Stimulated activated CD4-positive, alpha-beta T cell treated with anti-CD3 and anti-CD28 coated beads, Interleukin-4, amount 100 ng/mL, for 24 hours (primary cell): ENCODE measurements around the gene LTB4R.
A peak's percentile ranks its signal among the peaks of the same experiment; 100 is the strongest.
"Not testable (repeated sequence)": the region's sequence is repeated elsewhere in the genome, so short reads cannot be mapped to it uniquely, and the experiment has no call there.

Source experiments
- DNase-seq: peaks from one replicate; pipeline ENCODE4 v3.0.0-alpha.2; 2020

LTB4R gene

DNA sequence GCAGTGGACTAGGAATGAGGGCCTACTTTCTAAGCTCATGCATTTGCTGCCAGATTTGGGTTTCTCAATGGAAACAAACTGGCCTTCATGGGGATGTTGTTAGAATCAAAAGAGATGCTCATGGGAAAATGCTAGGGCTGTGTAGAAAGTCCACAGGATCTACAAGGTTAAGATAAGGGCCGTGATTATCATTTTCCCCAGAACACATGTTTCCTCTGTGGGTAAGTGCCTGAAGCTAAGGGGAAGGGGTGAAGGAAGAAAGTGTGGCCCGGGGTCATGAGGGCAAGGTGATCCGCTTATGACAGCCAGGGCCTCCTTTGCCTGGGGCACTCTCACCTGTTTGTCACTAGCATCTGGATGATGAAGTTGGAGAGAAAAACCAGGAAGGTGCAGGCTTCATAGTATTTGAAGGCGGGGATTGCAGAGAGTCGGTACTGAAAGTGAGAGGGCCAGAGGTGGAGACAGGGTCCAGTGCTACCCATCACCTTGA, 13.8 kb downstream of the LTB4R start:
- DNase-seq: no peak

DNA sequence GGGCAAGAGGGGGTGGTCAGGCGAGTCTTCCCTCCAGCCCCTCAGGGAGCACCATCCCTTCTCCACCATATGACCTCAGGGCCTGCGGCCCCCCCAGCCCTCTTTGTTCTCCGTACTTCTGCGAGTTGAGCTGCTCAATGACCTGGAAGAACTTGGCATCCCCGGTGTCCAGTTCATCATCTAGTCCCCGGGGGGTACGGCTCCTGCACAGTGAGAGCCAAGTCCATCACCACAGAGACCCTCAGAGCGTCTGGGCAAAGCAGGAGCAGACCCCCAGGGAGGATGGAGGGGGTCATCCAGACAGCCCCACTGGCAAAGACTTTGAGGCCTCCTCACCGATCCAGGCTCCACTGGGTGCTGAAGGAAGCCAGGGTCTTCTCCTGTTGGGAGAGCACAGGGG, 14.7 kb downstream of the LTB4R start:
- DNase-seq: no peak

DNA sequence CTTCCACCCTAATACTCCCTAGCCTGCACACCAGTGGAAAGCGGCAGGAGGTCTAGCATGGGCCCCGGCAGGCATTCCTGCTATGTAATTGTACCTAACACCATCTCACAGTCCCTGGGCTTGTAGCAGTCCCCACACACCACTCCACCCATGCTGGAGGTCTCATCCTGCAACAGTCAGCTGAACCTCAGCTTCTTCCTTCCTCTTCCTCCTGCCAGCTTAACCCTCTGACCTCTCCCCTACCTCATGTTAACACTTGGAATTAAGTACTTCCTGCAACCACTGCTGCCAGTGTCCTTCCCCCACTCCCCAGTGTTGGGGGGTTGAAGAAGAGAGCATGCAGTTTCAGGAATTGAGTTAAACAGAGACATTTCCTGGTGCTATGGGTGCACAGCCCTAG, 16.0 kb downstream of the LTB4R start:
- DNase-seq: no peak

GRCh38 chr14:24327914-24328313, 16.6 kb downstream of the LTB4R start:
- not testable (repeated sequence) for DNase-seq

- DNase-seq: no peak
Observed at GRCh38 chr14:24329073-24329663, 17.9 kb downstream of the LTB4R start.

GRCh38 chr14:24329736-24330135, 18.4 kb downstream of the LTB4R start:
- peak; percentile 63 for DNase-seq

- DNase-seq: no peak
Observed at GRCh38 chr14:24330973-24331674, 19.8 kb downstream of the LTB4R start.

DNA sequence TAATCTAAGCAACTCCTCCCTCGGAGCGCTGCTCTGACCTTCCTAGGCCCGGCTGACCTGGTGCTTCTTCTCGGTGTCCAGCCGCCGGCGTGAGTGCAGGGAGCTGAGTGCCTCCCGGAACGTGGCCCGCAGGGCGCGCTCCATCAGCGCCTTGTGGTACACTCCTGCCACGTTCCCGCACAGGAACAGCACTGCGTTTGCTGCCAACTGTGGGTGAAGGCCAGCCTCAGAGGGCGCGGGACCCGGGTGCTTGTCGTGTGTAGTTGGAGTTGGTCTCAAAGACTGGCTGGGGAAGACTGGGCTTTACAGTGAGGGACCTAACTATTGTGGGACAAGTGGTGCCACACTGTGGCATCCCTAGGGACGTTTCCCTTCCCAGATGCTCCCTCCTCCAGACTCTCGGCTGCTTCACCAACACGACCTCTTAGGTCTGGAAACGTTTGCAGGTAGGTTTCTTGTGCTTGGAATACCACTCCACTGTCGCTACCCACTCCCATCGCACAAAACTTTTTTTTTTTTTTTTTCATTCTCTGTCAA, 20.5 kb downstream of the LTB4R start:
- no peak for DNase-seq

DNA sequence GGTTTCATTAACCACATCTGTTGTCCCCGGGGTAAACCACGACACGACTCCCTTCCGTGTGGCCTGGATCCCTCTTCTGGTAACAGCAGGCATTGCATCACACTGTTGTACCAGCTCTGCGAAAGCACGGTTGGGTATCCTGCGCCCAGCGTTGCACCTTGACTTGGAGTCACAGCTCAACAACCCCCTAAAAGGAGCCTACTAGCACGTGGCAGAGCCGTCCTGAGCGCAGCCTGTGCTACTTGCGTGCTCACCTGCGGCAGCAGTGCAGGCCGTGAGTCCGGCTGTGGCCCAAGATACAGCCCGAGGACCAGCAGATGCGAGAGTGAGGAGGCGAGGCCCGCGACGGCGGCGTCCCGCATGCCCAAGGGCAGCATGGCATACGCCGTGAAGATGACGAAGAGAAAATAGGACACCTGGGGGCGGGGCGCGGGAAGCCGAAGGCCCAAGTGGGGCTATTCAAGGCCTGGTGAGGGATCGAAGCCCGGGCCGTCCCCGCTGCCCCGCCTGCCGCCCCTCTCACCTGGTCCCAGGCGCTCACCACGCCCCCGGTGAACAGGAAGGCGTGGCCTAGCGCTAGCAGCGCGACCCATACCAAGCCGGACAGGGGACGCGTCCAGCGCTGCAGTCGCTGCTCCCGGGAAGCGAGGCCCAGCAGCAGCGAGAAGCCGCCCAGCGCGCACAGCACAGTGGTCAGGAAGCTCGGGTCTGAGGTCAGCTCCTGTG, 21.1 kb downstream of the LTB4R start:
- peak; percentile 89 for DNase-seq

DNA sequence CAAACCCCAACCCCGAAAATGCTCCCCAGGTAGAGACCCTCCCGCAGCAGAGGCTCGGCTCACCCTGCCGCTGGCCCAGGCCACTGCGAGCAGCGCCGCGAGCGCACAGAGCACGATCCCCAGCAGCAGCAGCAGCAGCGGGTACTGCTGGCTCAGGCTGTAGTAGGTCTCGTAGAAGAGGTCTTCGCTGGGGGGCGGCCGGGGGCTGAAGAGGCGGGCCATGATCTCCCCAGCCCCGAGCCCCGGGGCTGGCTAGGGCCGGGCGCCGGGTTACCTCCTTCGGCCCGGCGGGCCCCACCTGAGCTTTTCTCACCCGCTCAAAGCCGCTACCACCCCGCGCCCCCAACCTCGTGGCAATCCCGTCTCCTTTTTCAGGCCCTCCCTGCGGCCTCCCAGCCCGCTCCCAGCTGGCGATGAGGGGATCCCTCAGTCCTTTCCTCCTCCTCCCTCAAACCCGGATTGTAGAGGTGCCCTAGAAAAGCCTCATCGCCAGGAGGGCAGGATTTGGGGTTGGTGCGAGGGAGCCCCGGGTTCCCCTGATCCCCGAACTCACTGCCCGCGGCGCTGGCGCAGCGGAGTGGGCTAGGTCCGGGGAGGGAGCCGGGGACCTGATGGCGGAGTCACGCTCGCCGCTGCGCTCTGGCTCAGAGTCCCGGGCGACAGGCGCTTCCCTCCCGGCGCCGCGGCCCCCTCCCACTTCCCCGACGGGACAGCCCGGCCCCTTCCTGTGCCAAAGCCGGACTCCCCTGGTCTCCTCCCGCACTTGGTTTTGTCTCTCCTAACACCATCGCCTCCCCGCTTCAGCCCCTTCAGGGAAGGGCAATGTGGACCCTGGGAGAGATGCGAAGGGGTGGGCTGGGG, 23.4 kb downstream of the LTB4R start, which contains the start of gene ADCY4:
ADCY4 (minus strand) TSS at position 641 of the 861 bp plus-strand sequence; CDS start at position 222, 419 bp downstream.
- DNase-seq: no peak

DNA sequence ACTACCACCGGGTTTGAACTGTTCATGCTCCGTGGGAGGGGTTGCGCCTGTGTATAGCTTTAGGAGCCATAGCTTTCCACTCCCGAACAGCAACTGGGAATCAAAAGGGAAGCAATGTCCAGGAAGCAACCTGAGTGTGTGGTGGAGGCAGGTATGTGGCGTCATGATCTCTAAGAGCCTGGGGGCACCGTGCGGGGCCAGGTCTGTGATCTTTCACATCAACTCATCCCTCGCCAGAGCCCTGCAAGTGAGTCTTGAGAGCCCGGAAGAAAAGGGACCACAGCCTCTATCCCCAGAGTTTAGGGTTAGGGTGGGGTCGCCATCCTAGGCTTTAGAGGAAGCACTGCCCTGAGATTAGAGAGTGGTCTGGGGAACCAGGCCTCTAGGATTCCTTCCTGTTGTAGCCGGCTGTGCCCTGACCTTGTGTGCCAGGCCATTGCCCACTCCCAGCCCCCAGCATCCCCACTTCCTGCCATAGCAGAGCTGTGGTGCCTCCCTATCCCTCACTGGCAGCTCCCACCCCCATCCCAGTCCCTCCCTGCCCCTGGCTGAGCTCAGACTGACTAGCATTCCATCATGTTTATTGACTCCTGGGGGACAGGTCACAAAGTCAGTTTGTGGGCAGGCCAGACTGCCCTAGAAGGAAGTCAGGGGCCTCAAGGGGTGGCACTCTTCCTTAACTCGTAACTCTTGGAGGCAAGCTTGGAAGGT, 24.3 kb downstream of the LTB4R start:
- DNase-seq: no peak

DNA sequence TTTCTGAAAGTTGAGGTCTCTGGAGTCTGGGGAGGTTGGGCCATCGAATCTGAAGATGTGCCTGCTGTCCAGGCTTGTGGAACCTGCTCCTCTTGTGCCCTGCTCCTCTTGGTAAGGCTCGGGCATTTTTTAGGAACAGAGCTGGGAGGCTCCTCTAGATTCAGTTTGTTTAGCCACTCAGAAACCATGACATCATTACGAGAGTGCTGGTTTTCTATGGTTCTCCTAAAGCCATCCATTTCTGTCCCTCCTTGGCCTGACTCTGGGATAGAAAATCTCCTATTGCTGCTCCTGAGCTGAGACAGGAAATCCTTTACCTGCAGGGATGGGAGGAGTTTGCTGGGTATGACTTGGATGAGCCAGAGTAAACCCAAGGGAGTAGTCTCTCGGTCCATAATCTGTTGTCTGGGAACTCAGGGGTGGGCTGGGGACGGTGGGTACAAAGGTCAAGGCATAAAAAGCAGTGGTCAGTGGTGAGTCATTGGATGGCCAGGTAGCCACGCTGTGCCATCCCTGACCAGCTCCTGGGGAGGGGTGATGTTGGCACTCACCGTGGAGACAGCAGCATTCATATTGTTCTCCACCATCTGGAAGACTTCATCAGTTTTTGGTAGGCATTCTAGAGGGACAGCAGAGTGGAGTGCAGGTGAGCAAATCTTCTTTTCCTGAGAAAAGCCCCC, 26.0 kb downstream of the LTB4R start:
- no peak for DNase-seq

GRCh38 chr14:24337824-24338175, 26.5 kb downstream of the LTB4R start:
- DNase-seq: no peak

DNA sequence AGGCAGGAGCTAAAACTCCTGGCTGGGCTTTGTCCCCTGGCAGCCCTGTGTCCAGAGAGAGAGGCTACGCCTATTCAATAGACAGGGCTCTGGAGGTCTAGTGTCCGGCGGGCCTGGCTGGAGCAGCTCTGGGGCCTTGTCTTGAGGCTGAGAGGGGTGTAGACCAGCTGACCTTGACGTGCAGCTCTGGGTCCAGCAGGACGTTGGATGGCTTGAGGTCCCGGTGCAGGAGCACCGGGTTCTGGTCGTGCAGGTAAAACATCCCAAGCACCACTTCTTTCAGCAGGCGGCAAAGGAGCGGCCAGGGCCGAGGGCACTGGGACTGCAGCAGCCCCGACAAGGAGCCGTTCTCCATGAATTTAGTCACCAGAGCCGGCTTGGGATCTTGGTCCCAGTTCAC, 27.5 kb downstream of the LTB4R start:
- no peak for DNase-seq

GRCh38 chr14:24339284-24340151, 28.2 kb downstream of the LTB4R start, which contains the start of gene RIPK3:
Gene RIPK3 (minus strand): TSS chr14:24339991. CDS start chr14:24339826, 165 bp downstream.
- peak; percentile 66 for DNase-seq

DNA sequence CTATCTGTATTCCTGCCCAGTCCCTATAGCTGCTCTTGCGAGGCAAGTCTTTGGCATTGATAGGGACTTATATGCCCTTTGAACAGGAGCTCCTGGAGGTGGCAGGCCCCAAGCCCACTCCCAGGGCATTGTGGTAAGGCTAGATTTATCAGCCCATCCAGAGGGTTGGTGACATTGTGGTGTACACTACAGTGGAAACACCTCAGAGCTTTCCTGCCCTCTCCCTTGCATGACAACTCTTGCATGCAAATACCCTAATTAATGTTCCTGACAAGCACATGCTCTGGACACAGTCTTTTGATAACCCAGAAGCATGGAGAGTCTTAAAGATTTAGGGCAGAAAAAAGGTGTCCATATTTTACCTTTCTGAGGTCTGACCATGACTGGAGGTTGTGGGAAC, 29.3 kb downstream of the LTB4R start:
- DNase-seq: no peak

DNA sequence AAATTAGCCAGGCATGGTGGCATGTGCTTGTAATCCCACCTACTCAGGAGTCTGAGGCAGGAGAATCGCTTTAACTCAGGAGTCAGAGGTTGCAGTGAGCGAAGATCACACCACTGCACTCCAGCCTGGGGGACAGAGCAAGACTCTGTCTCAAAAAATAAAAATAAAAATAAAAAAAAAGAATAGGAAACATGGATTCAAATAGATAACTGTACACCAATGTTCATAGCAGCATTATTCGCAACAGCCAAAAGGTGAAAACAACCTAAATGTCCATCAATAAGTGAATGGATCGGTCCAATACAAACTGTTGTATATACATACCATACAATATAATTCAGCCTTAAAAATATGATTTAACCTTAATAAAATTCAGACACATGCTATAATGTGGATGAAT, 31.6 kb downstream of the LTB4R start:
- DNase-seq: no peak

GRCh38 chr14:24343795-24344660, 32.7 kb downstream of the LTB4R start:
- DNase-seq: no peak

DNA sequence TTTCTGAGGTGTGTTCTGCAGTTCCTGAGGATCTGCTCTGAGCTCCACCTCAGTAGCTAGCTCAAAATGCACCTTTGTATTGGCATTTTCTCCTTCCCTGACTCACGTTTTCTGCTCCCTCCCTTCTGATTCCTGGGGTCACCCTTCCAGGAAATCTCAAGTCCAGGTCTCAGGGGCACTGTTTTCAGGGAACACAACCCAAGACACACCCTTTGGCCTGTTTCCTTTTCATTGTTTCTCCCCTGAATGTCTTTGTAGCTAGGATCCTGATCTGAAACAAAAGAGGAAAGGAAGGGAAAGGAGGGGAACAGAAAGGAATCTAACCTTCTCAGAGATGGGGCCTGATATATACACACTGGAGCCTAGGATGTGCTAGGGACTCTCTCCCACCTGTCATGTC, 35.8 kb downstream of the LTB4R start:
- DNase-seq: no peak
